ENCODE data around the gene LTBP3.

Gene LTBP3

GRCh38 chr11:65558002-65558929 lies at the start of gene LTBP3:
LTBP3 (minus strand) TSS chr11:65558359; CDS start chr11:65557959, 400 bp downstream.
- DNase-seq: peak; percentile 67

DNA sequence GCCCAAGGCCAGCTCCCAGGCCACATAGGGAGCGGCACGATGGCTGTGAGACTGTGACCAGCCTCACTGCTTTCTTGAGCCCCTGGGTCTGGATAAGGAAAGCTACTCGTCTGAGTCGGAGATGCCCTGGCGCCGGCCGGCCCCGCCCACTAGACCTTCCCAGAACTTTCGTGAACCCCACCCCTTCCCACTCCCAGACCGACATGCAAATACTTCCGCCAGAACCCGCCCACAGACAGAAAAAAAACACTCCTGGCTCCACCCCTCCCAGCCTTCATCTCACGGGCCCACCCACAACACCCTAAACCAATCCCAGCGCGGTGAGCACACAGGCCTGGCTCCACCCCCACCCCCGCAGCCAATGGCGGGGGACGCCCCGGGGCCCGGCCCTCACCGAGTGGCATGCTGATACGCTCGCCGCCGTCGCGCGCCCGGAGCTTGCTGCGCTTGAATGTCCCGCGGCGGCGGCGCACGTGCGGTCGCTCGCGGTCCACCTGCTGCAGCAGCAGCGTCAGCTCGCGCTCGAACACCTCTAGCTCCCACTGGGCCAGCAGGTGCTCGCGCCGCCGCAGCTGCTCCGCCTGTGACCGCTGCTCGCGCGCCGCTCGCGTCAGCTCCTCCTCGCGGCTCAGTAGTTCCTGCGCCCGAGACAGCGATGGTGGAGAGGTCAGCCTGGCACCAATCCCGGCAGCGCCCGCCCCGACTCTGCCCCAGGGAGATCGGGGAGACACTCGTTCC lies 48.9 kb upstream of the LTBP3 start:
- DNase-seq: no peak

DNA sequence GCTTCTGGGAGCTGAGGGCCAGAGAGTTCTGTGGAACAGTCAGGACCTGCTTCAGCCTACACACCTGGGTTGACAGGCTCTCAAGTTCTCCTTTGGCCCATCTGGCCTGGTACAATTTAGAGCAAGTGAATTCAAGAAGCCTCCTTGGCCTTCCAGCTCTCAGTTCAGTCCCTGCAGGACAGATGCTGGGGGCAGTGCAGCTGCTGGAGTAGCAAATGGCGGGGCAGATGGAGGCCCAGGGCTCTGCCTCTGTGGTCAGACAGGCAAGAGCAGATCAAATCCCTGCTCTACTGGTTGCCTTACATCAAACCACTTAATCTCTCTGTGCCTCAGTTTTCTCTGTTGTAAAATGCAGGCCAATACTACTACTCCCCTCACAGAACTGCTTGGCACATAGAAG lies 46.1 kb upstream of the LTBP3 start:
- DNase-seq: no peak

- DNase-seq: no peak
Measured at GRCh38 chr11:65599955-65600246, 41.7 kb upstream of the LTBP3 start.

DNA sequence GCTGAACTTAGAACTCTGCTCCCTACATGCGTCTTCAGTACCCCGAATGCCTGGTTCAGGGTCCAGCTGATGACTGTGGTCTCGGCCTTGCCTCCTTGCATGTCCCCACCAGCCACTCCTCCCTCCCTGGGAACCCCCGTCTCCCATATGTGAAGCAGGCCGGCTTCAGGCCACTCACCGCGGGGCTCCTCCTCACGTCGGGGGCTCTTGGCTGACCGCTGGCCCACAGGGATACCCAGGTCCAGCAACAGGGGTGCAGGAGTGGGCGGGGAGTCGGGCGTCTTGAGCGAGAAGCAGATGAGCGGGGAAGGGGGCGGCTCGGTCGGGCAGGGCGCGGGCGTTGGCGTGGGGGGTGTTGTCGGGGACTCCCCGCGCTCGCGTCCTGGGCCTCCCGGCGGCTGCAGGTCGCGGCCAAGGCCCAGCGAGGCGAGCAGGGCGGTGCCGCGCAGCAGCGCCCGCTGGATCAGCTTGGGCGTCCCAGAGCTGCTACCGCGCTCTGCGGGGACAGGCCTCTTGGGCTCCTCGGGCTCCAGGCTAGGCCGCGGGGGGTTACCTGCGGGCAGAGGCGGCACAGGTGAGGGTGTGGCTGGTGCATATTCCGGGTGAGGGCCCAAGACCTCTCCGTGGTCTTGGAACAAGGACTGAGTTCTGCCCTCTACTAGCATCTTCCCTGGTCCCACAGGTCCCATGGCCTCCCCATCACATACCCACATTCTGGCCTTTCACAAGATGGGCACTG lies 41.2 kb upstream of the LTBP3 start:
- DNase-seq: no peak

- DNase-seq: no peak
Measured at GRCh38 chr11:65598258-65598699, 40.1 kb upstream of the LTBP3 start.

- no peak for DNase-seq
Measured at GRCh38 chr11:65596520-65596919, 38.4 kb upstream of the LTBP3 start.

- DNase-seq: no peak
Measured at GRCh38 chr11:65595543-65596281, 37.6 kb upstream of the LTBP3 start, which contains the start of gene KCNK7. KCNK7 (minus strand) TSS chr11:65595800; CDS start chr11:65595772, 28 bp downstream.

GRCh38 chr11:65595131-65595530 lies 37.0 kb upstream of the LTBP3 start:
- DNase-seq: no peak

DNA sequence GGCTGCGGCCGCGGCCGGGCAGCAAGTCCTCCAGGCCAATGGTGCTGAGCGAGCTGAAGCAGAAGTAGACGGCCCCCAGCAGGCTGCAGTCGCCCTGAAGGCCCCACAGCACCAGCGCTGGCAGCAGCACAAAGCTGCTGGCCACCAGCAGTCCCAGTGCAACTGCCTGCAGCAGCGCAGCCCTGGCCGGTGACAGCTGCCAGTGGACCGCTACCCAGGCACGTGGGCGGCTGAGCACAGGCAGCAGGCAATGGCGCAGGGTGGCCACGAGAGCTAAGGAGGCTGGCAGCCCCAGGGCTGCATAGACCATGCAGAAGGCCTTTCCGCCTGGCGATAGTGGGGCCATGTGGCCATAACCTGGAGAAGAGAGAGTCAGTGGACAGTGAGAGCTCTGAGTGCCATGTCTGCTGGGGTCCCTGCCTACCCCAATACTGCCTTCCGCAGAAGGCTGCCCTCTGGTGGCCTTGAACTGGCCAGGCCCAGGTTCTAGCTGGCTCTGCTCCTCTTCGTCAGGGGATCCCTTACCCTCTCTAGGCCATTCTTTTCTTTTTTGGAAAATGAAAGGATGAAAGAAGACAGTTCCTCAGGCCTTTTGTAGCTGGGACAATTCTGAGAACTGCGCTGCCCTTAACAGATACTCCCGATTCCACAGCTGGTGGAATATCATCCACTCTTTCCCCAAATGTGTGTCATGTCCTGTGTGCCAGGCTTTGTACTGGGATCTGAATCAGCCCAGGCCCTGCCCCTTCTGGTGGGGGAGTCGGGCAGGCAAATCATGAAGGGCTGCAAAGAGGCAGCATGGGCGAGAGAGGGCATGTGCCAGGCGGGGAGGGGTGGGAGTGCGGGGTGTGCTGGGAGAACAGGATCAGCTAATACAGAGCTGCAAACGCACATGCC lies 35.6 kb upstream of the LTBP3 start:
- DNase-seq: no peak

- no peak for DNase-seq
Measured at GRCh38 chr11:65592858-65593517, 34.8 kb upstream of the LTBP3 start.

DNA sequence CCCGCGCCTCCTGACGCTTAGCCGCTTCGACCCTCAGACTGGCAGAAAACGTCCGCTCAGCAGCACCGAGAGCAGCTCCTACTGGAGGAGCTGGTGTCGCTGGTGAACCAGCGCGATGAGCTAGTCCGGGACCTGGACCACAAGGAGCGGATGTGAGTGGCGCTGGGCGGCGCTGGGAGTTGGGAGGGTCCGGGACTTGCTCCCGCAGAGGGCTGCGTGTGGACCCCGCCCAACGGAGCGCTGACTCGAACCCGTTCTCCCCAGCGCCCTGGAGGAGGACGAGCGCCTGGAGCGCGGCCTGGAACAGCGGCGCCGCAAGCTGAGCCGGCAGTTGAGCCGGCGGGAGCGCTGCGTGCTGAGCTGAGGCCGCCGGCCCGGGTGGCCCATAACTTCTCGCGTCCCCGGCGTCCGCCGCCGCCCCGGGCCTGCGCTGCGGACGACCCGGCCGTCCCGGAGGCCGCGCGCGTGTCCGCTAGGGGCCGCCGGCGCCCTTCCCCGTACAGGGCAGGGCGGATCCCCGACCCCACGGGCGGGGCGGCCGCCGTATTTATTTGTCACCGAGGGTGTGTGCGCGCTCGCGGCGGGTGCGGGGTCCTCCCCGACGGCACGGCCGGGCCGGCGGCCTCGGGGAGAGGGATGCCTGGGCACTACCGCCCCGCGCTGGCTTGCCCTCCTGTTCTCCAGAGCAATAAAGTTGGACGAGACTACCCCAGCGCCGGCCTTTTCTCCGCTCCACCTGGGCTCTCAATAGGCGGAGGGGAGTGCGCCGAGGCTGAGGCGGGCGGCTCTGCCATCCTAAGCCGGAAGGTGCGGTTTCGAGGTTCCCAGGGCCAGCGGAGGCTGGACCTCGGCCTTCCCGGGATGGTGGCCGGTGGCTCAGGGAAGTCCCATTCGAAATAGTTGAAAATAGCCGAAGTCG lies 34.0 kb upstream of the LTBP3 start:
- DNase-seq: no peak

- DNase-seq: peak; percentile 91
Measured at GRCh38 chr11:65590240-65590738, 32.1 kb upstream of the LTBP3 start.

GRCh38 chr11:65589444-65590239 lies 31.5 kb upstream of the LTBP3 start:
- no peak for DNase-seq

DNA sequence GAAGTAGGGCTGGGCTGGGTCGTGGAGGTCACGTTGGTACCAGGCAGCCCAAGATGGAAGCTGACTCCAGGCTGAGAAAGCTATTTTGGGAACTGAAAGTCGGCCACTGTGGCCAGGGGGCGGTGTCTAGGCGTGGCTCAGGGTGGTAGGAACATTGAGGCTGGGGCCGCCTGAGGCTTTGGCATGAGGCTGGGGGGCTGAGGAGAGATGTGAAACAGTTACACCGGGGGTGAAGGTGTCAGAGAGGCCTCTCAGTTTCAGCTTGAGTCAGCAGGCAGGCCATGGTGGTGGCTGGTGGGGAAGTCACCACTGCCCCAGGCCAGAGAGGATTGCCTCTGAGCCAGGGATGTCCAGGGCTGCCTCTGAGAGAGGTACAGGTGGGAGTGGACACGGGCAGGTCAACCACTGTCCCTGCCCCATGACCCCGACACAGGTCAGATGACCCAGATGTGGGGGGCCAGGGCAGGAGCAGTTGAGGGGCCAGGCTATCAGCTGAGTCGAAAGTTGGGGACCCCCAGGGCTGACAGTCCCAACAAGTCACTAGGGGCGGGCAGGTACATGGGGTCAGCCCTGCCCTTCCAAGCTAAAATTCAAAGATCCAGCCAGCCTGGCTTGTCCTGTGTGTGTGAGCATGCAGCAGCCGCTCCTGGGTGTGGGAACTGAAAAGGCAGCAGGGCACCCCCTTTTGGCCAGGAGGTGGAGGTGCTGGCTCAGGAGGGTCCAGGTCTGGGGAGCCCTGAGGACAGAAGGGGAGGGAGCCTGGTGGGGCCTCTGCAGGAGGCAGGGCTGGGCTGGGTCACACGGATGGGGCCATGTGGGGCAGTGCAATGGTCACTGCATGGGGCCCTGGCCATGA lies 30.3 kb upstream of the LTBP3 start:
- DNase-seq: no peak

DNA sequence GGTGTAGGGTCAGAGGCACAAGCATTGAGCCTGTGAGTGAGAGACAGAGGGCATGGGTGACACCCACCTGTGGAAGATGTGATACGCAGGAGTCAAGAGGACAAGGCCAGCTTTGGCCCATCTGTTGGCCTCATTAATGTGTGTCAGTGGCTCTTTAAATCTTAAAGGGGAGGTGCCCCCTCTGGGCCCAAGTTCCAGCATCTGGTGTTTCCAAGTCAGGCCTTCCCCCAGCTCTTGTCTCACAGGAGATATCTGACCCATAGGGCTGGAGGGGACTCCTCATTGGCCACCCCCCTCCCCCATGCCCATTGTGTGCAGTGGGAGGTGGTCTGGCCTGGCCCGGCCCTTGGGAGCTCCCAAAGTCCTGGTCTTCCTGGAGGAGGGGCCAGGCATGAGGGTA lies 28.5 kb upstream of the LTBP3 start:
- no peak for DNase-seq

GRCh38 chr11:65586247-65586630 lies 28.1 kb upstream of the LTBP3 start:
- DNase-seq: no peak

Data from NCI-H510A (cell line).